ENCODE measurements around the gene VAPA. TPM values are rescaled to one million over a fixed set of nuclear protein-coding genes. Genes with fewer than 3 reads are reported as not detected.

The VAPA gene
- total RNA-seq, 1 experiment from 2014 or later, result 137 TPM

DNA sequence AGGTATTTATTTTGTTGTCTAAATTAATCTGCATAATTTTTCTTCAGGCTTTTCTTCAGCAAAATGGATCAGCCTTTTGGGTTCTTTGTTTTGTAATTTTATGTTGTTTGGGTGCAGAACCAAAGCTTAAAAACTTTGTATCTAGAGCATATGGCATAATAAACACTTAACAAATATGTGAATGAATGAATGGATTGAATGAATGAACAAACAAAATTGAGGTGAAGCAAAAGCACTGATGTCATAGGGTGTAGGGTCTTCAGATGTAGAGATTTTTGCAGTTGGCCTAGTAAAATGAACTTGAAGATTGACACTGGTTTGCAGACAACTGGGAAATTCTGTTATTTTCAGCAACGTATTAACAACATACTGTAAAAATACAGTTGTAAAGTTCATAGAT is 17.3 kb downstream of the VAPA start:
- H3K27me3 Mint-ChIP-seq (ENCODE audit: low read depth), result no peaks in the 10 kb centered on the region
- no peak for TF ChIP-seq ERG (CRISPR knock-in tag; IDR thresholded peaks at IDR 0.05)
- no peak for TF ChIP-seq KAT7 (CRISPR knock-in tag; IDR thresholded peaks at IDR 0.05; ENCODE audit: borderline replicate concordance)
- TF ChIP-seq, protein P1, sequence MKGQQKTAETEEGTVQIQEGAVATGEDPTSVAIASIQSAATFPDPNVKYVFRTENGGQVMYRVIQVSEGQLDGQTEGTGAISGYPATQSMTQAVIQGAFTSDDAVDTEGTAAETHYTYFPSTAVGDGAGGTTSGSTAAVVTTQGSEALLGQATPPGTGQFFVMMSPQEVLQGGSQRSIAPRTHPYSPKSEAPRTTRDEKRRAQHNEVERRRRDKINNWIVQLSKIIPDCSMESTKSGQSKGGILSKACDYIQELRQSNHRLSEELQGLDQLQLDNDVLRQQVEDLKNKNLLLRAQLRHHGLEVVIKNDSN (CRISPR knock-in tag; IDR thresholded peaks at IDR 0.05), result no peak
- no peak for TF ChIP-seq FOXP1 (CRISPR knock-in tag; IDR thresholded peaks at IDR 0.05; ENCODE audit: borderline replicate concordance)
- TF ChIP-seq SOX15 (CRISPR knock-in tag; IDR thresholded peaks at IDR 0.05), result no peak
- no peak for TF ChIP-seq HMGA2 (CRISPR knock-in tag; IDR thresholded peaks at IDR 0.05)
- TF ChIP-seq MXD4 (CRISPR knock-in tag; IDR thresholded peaks at IDR 0.05; ENCODE audit: borderline replicate concordance), result no peak
- TF ChIP-seq NFE2L1 (CRISPR knock-in tag; IDR thresholded peaks at IDR 0.05), result no peak
- TF ChIP-seq RELA (CRISPR knock-in tag; IDR thresholded peaks at IDR 0.05; ENCODE audit: borderline replicate concordance), result no peak
- no peak for TF ChIP-seq NR2C2 (CRISPR knock-in tag; IDR thresholded peaks at IDR 0.05)
- TF ChIP-seq, protein P2, sequence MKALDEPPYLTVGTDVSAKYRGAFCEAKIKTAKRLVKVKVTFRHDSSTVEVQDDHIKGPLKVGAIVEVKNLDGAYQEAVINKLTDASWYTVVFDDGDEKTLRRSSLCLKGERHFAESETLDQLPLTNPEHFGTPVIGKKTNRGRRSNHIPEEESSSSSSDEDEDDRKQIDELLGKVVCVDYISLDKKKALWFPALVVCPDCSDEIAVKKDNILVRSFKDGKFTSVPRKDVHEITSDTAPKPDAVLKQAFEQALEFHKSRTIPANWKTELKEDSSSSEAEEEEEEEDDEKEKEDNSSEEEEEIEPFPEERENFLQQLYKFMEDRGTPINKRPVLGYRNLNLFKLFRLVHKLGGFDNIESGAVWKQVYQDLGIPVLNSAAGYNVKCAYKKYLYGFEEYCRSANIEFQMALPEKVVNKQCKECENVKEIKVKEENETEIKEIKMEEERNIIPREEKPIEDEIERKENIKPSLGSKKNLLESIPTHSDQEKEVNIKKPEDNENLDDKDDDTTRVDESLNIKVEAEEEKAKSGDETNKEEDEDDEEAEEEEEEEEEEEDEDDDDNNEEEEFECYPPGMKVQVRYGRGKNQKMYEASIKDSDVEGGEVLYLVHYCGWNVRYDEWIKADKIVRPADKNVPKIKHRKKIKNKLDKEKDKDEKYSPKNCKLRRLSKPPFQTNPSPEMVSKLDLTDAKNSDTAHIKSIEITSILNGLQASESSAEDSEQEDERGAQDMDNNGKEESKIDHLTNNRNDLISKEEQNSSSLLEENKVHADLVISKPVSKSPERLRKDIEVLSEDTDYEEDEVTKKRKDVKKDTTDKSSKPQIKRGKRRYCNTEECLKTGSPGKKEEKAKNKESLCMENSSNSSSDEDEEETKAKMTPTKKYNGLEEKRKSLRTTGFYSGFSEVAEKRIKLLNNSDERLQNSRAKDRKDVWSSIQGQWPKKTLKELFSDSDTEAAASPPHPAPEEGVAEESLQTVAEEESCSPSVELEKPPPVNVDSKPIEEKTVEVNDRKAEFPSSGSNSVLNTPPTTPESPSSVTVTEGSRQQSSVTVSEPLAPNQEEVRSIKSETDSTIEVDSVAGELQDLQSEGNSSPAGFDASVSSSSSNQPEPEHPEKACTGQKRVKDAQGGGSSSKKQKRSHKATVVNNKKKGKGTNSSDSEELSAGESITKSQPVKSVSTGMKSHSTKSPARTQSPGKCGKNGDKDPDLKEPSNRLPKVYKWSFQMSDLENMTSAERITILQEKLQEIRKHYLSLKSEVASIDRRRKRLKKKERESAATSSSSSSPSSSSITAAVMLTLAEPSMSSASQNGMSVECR (CRISPR knock-in tag; IDR thresholded peaks at IDR 0.05; ENCODE audit: borderline replicate concordance), result no peak
- TF ChIP-seq, protein P3, sequence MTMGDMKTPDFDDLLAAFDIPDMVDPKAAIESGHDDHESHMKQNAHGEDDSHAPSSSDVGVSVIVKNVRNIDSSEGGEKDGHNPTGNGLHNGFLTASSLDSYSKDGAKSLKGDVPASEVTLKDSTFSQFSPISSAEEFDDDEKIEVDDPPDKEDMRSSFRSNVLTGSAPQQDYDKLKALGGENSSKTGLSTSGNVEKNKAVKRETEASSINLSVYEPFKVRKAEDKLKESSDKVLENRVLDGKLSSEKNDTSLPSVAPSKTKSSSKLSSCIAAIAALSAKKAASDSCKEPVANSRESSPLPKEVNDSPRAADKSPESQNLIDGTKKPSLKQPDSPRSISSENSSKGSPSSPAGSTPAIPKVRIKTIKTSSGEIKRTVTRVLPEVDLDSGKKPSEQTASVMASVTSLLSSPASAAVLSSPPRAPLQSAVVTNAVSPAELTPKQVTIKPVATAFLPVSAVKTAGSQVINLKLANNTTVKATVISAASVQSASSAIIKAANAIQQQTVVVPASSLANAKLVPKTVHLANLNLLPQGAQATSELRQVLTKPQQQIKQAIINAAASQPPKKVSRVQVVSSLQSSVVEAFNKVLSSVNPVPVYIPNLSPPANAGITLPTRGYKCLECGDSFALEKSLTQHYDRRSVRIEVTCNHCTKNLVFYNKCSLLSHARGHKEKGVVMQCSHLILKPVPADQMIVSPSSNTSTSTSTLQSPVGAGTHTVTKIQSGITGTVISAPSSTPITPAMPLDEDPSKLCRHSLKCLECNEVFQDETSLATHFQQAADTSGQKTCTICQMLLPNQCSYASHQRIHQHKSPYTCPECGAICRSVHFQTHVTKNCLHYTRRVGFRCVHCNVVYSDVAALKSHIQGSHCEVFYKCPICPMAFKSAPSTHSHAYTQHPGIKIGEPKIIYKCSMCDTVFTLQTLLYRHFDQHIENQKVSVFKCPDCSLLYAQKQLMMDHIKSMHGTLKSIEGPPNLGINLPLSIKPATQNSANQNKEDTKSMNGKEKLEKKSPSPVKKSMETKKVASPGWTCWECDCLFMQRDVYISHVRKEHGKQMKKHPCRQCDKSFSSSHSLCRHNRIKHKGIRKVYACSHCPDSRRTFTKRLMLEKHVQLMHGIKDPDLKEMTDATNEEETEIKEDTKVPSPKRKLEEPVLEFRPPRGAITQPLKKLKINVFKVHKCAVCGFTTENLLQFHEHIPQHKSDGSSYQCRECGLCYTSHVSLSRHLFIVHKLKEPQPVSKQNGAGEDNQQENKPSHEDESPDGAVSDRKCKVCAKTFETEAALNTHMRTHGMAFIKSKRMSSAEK (CRISPR knock-in tag; IDR thresholded peaks at IDR 0.05; ENCODE audit: borderline replicate concordance), result no peak
- TF ChIP-seq, protein P4, sequence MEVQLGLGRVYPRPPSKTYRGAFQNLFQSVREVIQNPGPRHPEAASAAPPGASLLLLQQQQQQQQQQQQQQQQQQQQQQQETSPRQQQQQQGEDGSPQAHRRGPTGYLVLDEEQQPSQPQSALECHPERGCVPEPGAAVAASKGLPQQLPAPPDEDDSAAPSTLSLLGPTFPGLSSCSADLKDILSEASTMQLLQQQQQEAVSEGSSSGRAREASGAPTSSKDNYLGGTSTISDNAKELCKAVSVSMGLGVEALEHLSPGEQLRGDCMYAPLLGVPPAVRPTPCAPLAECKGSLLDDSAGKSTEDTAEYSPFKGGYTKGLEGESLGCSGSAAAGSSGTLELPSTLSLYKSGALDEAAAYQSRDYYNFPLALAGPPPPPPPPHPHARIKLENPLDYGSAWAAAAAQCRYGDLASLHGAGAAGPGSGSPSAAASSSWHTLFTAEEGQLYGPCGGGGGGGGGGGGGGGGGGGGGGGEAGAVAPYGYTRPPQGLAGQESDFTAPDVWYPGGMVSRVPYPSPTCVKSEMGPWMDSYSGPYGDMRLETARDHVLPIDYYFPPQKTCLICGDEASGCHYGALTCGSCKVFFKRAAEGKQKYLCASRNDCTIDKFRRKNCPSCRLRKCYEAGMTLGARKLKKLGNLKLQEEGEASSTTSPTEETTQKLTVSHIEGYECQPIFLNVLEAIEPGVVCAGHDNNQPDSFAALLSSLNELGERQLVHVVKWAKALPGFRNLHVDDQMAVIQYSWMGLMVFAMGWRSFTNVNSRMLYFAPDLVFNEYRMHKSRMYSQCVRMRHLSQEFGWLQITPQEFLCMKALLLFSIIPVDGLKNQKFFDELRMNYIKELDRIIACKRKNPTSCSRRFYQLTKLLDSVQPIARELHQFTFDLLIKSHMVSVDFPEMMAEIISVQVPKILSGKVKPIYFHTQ (CRISPR knock-in tag; IDR thresholded peaks at IDR 0.05), result no peak
- TF ChIP-seq, protein P5, sequence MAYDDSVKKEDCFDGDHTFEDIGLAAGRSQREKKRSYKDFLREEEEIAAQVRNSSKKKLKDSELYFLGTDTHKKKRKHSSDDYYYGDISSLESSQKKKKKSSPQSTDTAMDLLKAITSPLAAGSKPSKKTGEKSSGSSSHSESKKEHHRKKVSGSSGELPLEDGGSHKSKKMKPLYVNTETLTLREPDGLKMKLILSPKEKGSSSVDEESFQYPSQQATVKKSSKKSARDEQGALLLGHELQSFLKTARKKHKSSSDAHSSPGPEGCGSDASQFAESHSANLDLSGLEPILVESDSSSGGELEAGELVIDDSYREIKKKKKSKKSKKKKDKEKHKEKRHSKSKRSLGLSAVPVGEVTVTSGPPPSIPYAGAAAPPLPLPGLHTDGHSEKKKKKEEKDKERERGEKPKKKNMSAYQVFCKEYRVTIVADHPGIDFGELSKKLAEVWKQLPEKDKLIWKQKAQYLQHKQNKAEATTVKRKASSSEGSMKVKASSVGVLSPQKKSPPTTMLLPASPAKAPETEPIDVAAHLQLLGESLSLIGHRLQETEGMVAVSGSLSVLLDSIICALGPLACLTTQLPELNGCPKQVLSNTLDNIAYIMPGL (CRISPR knock-in tag; IDR thresholded peaks at IDR 0.05), result no peak
- no peak for TF ChIP-seq JAZF1 (CRISPR knock-in tag; IDR thresholded peaks at IDR 0.05)
- no peak for ATAC-seq
- no peak overlapping the region for H3K4me3 Mint-ChIP-seq
- peaks cover 52% of the 10 kb centered on the region for H3K4me1 Mint-ChIP-seq
- DNase-seq (ENCODE audit: low spot score), result no peak
- ChIA-PET POLR2A (no interaction called here), CTCF (no interaction called here)
- H3K9me3 Mint-ChIP-seq, result no peaks in the 10 kb centered on the region
- H3K36me3 Mint-ChIP-seq, result peaks cover 25% of the 10 kb centered on the region
- H3K27ac Mint-ChIP-seq, result peak overlapping the region; percentile 85
